MM.1S (cell line): ENCODE results near the gene ASPHD2.
A peak's percentile ranks its signal among the peaks of the same experiment; 100 is the strongest.

ENCODE experiments used
- DNase-seq: peaks from one replicate; pipeline ENCODE4 v3.0.0-alpha.2; 2015
- H2AFZ ChIP-seq: fragments of 300-600 bp; sonication (generic); 2 replicates; pipeline ENCODE4 v1.6.0; 2016; ENCODE audit warnings: antibody characterized with exemption, low read length
- H3F3A ChIP-seq: fragments of 300-600 bp; sonication (generic); 2 replicates; pipeline ENCODE4 v1.6.1; 2016; ENCODE audit warnings: mild to moderate bottlenecking, antibody characterized with exemption, low read length, moderate library complexity, mixed read lengths; ENCODE audit not compliant: insufficient read depth
- H3K27ac ChIP-seq: fragments of 300-600 bp; sonication (generic); 2 replicates; pipeline ENCODE4 v1.5.1; 2016; ENCODE audit warnings: mild to moderate bottlenecking, low read length
- H3K27me3 ChIP-seq: fragments of 300-600 bp; sonication (generic); replicated peaks from 2 replicates; pipeline ENCODE4 v1.6.0; 2016; ENCODE audit warnings: low read length; ENCODE audit not compliant: insufficient read depth
- H3K36me3 ChIP-seq: fragments of 300-600 bp; sonication (generic); replicated peaks from 2 replicates; pipeline ENCODE4 v1.6.1; 2016; ENCODE audit warnings: mild to moderate bottlenecking, low read length, mixed read lengths; ENCODE audit not compliant: insufficient read depth
- H3K4me1 ChIP-seq: fragments of 300-600 bp; sonication (generic); 2 replicates; pipeline ENCODE4 v1.6.1; 2016; ENCODE audit warnings: low read length, mixed read lengths
- H3K4me2 ChIP-seq: fragments of 300-600 bp; sonication (generic); 2 replicates; pipeline ENCODE4 v1.6.0; 2016; ENCODE audit warnings: low read depth, low read length
- H3K4me3 ChIP-seq: fragments of 300-600 bp; sonication (generic); 2 replicates; pipeline ENCODE4 v1.5.1; 2016; ENCODE audit warnings: low read length, mixed read lengths
- H3K79me2 ChIP-seq: fragments of 300-600 bp; sonication (generic); 2 replicates; pipeline ENCODE4 v1.6.1; 2016; ENCODE audit warnings: mixed run types, low read length, mixed read lengths
- H3K9ac ChIP-seq: fragments of 300-600 bp; sonication (generic); 2 replicates; pipeline ENCODE4 v1.6.1; 2016; ENCODE audit warnings: low read length, mixed read lengths
- H3K9me2 ChIP-seq: fragments of 300-600 bp; sonication (generic); replicated peaks from 2 replicates; pipeline ENCODE4 v1.6.1; 2016; ENCODE audit warnings: mild to moderate bottlenecking, low read length, mixed read lengths; ENCODE audit not compliant: insufficient read depth
- H3K9me3 ChIP-seq: fragments of 300-600 bp; sonication (generic); replicated peaks from 2 replicates; pipeline ENCODE4 v1.6.1; 2016; ENCODE audit warnings: mild to moderate bottlenecking, low read length, mixed read lengths; ENCODE audit not compliant: insufficient read depth
- H4K20me1 ChIP-seq: fragments of 300-600 bp; sonication (generic); 2 replicates; pipeline ENCODE4 v1.6.1; 2016; ENCODE audit warnings: mild to moderate bottlenecking, low read length, moderate library complexity, mixed read lengths; ENCODE audit not compliant: insufficient read depth
- EZH2 ChIP-seq: fragments of 300-600 bp; sonication (generic); optimal IDR thresholded peaks from 2 replicates; pipeline ENCODE3; 2017; ENCODE audit warnings: low read depth, mild to moderate bottlenecking, antibody characterized with exemption, low read length, mixed read lengths
- EZH2phosphoT487 ChIP-seq: fragments of 300-600 bp; sonication (generic); IDR thresholded peaks from 2 replicates; pipeline ENCODE4 v1.6.1; 2018; ENCODE audit warnings: antibody characterized with exemption, low read length
- TF ChIP-seq, protein P1 (sequence below): fragments of 300-600 bp; sonication (generic); IDR thresholded peaks from 2 replicates; pipeline ENCODE4 v1.5.1; 2016; ENCODE audit warnings: antibody characterized with exemption, low read length, mixed read lengths

Gene ASPHD2

DNA sequence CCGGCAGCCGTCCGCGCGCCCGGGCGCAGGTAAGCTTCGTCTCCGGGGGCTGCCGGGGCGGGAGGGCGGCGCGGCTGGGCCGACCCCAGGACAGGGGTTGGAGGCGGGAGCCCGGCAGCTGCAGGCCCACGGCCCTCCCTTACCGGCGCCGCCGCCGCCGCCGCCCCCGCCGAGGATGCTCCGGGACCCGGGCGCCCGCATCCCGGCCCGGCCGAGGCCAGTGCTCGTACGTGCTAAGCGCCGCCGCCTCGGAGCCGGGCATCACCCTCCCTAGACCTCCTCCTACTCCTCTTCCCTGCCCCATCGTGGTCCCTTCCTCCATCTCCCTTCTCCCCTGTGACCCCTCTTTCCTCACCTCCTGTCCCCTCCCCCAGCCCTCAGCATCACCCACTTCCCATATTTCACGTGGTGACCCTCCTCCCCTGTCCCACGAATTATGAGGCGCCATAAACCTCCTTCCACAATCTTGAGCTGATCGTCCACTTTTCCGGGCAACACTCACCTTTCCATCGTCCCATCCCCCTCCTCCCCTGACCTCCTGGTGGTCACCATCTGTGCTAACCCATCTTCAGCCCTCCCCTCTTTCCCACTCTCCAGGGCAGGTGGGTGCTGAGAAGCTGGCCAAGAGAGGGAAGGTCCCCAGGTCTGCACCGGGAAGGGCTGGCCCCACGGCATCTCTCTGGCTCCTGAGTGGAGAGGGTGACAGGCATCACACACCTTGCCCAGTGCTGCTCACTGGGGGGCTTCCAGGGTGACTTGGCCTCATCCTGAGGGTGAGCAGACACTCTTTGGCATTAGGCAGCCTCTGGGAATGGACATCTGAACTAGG, 612 bp downstream of the ASPHD2 start:
- peak overlapping the region; percentile 58; the same call in 1 of the 2 replicates for H3K9ac ChIP-seq
- peak overlapping the region; percentile 72 for H3K4me3 ChIP-seq
- DNase-seq = no peak
- no peaks in the 10 kb centered on the region for H3K9me3 ChIP-seq
- H3K4me2 ChIP-seq = peak overlapping the region; percentile 98
- no peak overlapping the region for H3K27ac ChIP-seq
- no peaks in the 10 kb centered on the region for H3K36me3 ChIP-seq
- no peaks in the 10 kb centered on the region for H3K27me3 ChIP-seq
- H3F3A ChIP-seq = peaks cover 31% of the 10 kb centered on the region
- H3K9me2 ChIP-seq = no peaks in the 10 kb centered on the region
- peaks cover 36% of the 10 kb centered on the region for H3K79me2 ChIP-seq
- TF ChIP-seq EZH2phosphoT487 (no peak), EZH2 (no peak)
- TF ChIP-seq, protein P1, sequence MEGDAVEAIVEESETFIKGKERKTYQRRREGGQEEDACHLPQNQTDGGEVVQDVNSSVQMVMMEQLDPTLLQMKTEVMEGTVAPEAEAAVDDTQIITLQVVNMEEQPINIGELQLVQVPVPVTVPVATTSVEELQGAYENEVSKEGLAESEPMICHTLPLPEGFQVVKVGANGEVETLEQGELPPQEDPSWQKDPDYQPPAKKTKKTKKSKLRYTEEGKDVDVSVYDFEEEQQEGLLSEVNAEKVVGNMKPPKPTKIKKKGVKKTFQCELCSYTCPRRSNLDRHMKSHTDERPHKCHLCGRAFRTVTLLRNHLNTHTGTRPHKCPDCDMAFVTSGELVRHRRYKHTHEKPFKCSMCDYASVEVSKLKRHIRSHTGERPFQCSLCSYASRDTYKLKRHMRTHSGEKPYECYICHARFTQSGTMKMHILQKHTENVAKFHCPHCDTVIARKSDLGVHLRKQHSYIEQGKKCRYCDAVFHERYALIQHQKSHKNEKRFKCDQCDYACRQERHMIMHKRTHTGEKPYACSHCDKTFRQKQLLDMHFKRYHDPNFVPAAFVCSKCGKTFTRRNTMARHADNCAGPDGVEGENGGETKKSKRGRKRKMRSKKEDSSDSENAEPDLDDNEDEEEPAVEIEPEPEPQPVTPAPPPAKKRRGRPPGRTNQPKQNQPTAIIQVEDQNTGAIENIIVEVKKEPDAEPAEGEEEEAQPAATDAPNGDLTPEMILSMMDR = no peak
- peaks cover 42% of the 10 kb centered on the region for H3K4me1 ChIP-seq
- H4K20me1 ChIP-seq = no peaks in the 10 kb centered on the region
- H2AFZ ChIP-seq = peak overlapping the region; percentile 59

DNA sequence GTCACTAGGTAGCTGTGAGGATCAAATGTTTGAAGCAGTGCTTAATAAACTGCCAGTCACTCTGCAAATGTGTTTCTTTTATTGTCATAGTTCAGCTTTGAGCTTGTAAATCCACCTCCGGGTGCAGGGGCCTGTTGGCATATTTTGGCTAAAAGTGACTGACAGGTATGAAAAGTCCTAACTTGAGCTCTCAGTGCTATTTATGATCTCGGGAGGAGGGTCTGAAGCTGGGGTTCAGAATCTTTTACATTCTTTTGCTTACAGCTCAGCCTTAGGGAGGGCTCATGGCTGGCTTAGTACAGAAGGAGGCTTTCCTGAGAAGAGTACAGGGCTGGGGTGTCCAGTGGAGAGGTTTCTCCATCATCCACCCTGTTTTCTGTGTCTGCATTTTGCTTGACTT, 1.5 kb downstream of the ASPHD2 start:
- Histone ChIP-seq H3K9me3 (no peaks in the 10 kb centered on the region), H3F3A (peaks cover 31% of the 10 kb centered on the region), H3K36me3 (no peaks in the 10 kb centered on the region), H3K4me2 (peak overlapping the region; percentile 98), H3K9me2 (no peaks in the 10 kb centered on the region), H2AFZ (no peak overlapping the region), H4K20me1 (no peaks in the 10 kb centered on the region), H3K27me3 (no peaks in the 10 kb centered on the region), H3K79me2 (peaks cover 41% of the 10 kb centered on the region), H3K4me3 (peak overlapping the region; percentile 72), H3K9ac (peak overlapping the region; percentile 58; the same call in 1 of the 2 replicates), H3K27ac (peak overlapping the region; percentile 35; the same call in 1 of the 2 replicates), H3K4me1 (peaks cover 42% of the 10 kb centered on the region)
- DNase-seq = no peak
- TF ChIP-seq, protein P1 = no peak
- TF ChIP-seq EZH2 = no peak
- no peak for TF ChIP-seq EZH2phosphoT487

DNA sequence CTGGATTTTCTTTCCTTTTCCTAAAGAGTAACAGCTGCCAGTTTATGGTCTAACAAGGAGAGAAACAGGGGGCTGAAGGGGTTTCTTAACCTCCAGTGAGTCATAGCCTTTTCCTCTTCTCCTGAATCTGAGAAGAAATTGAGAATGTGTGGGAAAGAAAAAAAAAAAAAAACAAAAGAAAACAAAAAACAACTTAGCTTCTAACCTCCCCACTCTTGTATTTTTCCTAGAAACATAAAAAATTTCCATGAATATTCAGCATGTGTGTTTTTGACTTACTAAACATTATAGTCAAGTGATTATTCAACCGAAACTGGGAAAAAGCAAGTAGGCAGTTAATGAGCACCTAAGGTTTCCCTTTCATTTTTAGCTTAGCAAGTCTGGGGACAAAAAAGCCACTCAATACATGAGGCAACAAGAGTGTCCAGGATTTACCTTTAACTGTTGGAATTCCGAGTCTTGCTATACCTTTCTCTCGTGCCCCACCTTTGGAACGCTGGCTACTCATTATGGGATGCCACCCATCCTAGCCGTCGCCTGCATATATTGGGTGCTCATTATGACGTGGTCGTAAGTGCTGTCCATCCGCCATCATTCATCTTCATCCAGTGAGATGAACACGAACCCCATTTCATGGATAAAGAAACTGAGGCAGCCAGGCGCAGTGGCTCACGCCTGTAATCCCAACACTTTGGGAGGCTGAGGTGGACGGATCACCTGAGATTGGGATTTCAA, 2.4 kb downstream of the ASPHD2 start:
- H3K4me3 ChIP-seq = peak overlapping the region; percentile 72
- TF ChIP-seq, protein P1 = no peak
- TF ChIP-seq EZH2 (no peak), EZH2phosphoT487 (no peak)
- H3K4me1 ChIP-seq = peaks cover 42% of the 10 kb centered on the region
- H3K9me2 ChIP-seq = no peaks in the 10 kb centered on the region
- no peaks in the 10 kb centered on the region for H3K27me3 ChIP-seq
- 0 out of 2 replicates have a peak overlapping the region, but pooled peaks have one; percentile 3 for H3K9ac ChIP-seq
- peak overlapping the region; percentile 98 for H3K4me2 ChIP-seq
- H4K20me1 ChIP-seq = no peaks in the 10 kb centered on the region
- peak overlapping the region; percentile 35; the same call in 1 of the 2 replicates for H3K27ac ChIP-seq
- peaks cover 48% of the 10 kb centered on the region for H3K79me2 ChIP-seq
- no peaks in the 10 kb centered on the region for H3K9me3 ChIP-seq
- H3F3A ChIP-seq = peaks cover 31% of the 10 kb centered on the region
- H3K36me3 ChIP-seq = no peaks in the 10 kb centered on the region
- no peak overlapping the region for H2AFZ ChIP-seq
- peak; percentile 68 for DNase-seq
